ENCODE data around the gene ACKR2. TPM values are rescaled to one million over a fixed set of nuclear protein-coding genes. Genes with fewer than 3 reads are reported as not detected.
A peak's percentile ranks its signal among the peaks of the same experiment; 100 is the strongest.

The ACKR2 gene
- total RNA-seq, 1 experiment from 2014 or later = not detected

GRCh38 chr3:42914771-42915515 lies 105.7 kb downstream of the ACKR2 start:
- Histone ChIP-seq H4K5ac (ENCODE audit: insufficient read length, low read depth, low read length) (no peak overlapping the region), H4K20me1 (ENCODE audit: control insufficient read depth, insufficient read depth, insufficient read length) (no peaks in the 10 kb centered on the region), H3K79me2 (ENCODE audit: insufficient read depth, low read length) (no peaks in the 10 kb centered on the region), H2BK15ac (ENCODE audit: low read depth, low read length) (no peak overlapping the region), H3K23ac (ENCODE audit: insufficient read length, low read depth, low read length) (no peak overlapping the region), H2AFZ (ENCODE audit: low read length) (no peak overlapping the region), H2BK120ac (ENCODE audit: low read depth, low read length, poor library complexity, severe bottlenecking) (no peak overlapping the region), H3K27ac (ENCODE audit: insufficient read length, low read depth, low read length) (no peak overlapping the region), H3K18ac (ENCODE audit: insufficient read length, low read depth, low read length) (no peak overlapping the region), H3K14ac (ENCODE audit: insufficient read depth, low read length) (no peak overlapping the region), H3K23me2 (ENCODE audit: insufficient read length, low read depth, low read length, poor library complexity, severe bottlenecking) (no peaks in the 10 kb centered on the region), H3K79me1 (ENCODE audit: insufficient read depth, low read depth, low read length, poor library complexity, severe bottlenecking) (no peaks in the 10 kb centered on the region), H3K4me2 (ENCODE audit: insufficient read depth, insufficient read length, low read length) (no peak overlapping the region), H2AK5ac (ENCODE audit: insufficient read length, low read length) (no peak overlapping the region), H3K56ac (ENCODE audit: insufficient read length, low read depth, low read length) (no peak overlapping the region), H2BK20ac (ENCODE audit: low read depth, low read length, poor library complexity, severe bottlenecking) (no peak overlapping the region), H3K9ac (ENCODE audit: extremely low read depth, insufficient read length, low read length) (no peak overlapping the region), H3K9me3 (ENCODE audit: control insufficient read depth, low read depth, low read length) (peaks cover 39% of the 10 kb centered on the region), H4K91ac (ENCODE audit: insufficient read length, low read depth, low read length) (no peak overlapping the region), H3K27me3 (ENCODE audit: insufficient read depth, low read length) (no peaks in the 10 kb centered on the region; the same call in 1 of the 2 replicates), H3T11ph (ENCODE audit: low read length) (no peak overlapping the region), H3K4ac (ENCODE audit: low read depth, low read length) (no peak overlapping the region), H3K4me1 (ENCODE audit: insufficient read depth, low read length) (no peaks in the 10 kb centered on the region), H4K8ac (replicated peaks; ENCODE audit: insufficient read length, low read depth, low read length) (no peak overlapping the region), H2BK12ac (ENCODE audit: insufficient read length, low read depth, low read length) (no peak overlapping the region), H2BK5ac (ENCODE audit: insufficient read length, low read length) (no peak overlapping the region)
- no peak for DNase-seq
- peaks cover 60 to 70% of the 10 kb centered on the region in 2 experiments for H3K9me3 Mint-ChIP-seq
- no peaks in the 10 kb centered on the region for H3K27me3 Mint-ChIP-seq (ENCODE audit: low read depth)
- no peak for TF ChIP-seq CTCF (conservative IDR thresholded peaks at IDR 0.05)
- peak overlapping the region in 1 of 3 experiments; percentile 55; a peak in 2 of 7 replicates for H3K27ac Mint-ChIP-seq
- peaks cover 38 to 60% (median 49%) of the 10 kb centered on the region in 3 experiments for H3K36me3 Mint-ChIP-seq (ENCODE audit: insufficient read depth in 1 of 3, low read depth in 3 of 3)
- no CpG with 5 or more reads among the region's 8 CpGs for WGBS (ENCODE audit: extremely low coverage, insufficient read length, low lambda C conversion rate)
- H3K4me1 Mint-ChIP-seq = no peaks in the 10 kb centered on the region
- no peak overlapping the region for H3K4me3 Mint-ChIP-seq

Other genes starting within 250 kb of the ACKR2 start
- 28.2 and 28.8 TPM in 2 replicates for gene SEC22C, start 227.5 kb upstream of the ACKR2 start, total RNA-seq (2021)
- 92.1 and 97.8 TPM in 2 replicates for gene SS18L2, start 218.6 kb upstream of the ACKR2 start, total RNA-seq (2021)
- 66.4 and 79.8 TPM in 2 replicates for gene NKTR, start 208.8 kb upstream of the ACKR2 start, total RNA-seq (2021)
- gene ZBTB47, start 155.7 kb upstream of the ACKR2 start, total RNA-seq (2021) = 3.6 and 4.2 TPM in 2 replicates
- not detected in 2 replicates for gene KLHL40, start 123.9 kb upstream of the ACKR2 start, total RNA-seq (2021)
- 0.46 TPM in 1 of 2 replicates, not detected in the other for gene HHATL, start 106.6 kb upstream of the ACKR2 start, total RNA-seq (2021)
- gene CCDC13, start 36.2 kb upstream of the ACKR2 start, total RNA-seq (2021) = not detected in 2 replicates
- gene HIGD1A, start 5.0 kb upstream of the ACKR2 start, total RNA-seq (2021) = 77.6 and 84.2 TPM in 2 replicates
- not detected in 2 replicates for gene CYP8B1, start 66.4 kb downstream of the ACKR2 start, total RNA-seq (2021)
- gene ZNF662, start 96.7 kb downstream of the ACKR2 start, total RNA-seq (2021) = not detected in 2 replicates
- 5.3 and 5.4 TPM in 2 replicates for gene GASK1A, start 169.9 kb downstream of the ACKR2 start, total RNA-seq (2021)